ENCODE measurements around the gene MTX1.
A peak's percentile ranks its signal among the peaks of the same experiment; 100 is the strongest.

The MTX1 gene

DNA sequence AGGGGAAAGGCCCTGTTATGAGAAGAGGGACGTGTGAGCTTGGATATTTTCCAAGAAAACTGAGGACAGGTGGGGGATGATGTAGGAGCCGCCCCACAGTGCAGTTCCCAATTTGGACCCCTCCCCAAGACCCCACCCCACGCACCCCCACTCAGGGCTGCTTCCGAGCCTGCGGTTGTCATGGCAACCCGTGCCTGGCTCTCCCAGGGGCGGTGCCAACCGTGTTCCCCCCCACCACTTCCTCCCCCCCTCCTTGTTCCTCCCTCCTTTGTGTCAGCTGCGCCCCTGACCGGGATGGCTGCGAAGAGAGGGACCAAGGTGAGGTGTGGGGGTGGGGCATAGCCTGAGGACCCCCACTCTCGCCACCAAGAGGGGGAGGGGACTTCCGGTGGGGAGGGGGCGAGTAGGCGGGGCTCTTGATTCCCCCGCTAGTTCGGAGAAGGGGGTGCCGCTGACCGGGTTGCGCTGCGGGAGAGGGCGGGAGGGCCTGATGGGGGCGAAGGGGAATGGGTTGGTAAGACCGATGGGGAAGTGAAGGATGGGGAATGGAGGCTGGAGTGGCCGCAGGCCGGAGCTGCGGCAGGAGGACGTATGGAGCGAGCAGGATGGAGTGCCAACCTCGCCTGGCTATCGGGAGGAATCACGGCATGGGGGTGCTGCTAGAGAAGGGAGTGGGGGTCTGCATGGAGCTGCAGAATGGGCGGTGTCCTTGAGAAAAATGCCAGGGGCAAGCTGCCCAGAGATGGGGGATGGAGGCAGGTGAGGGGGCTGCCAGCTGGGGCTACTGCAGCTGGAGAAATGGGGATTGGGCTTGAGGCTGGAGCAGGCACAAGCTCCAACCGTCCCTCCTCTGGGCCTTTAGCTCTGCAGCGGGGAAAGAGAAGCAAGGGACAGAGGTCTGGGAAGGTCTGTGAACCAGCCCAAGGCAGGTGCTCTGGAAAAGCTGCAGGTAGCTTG, 33.9 kb upstream of the MTX1 start:
- DNase-seq (ENCODE audit: low spot score), result peak; percentile 46

DNA sequence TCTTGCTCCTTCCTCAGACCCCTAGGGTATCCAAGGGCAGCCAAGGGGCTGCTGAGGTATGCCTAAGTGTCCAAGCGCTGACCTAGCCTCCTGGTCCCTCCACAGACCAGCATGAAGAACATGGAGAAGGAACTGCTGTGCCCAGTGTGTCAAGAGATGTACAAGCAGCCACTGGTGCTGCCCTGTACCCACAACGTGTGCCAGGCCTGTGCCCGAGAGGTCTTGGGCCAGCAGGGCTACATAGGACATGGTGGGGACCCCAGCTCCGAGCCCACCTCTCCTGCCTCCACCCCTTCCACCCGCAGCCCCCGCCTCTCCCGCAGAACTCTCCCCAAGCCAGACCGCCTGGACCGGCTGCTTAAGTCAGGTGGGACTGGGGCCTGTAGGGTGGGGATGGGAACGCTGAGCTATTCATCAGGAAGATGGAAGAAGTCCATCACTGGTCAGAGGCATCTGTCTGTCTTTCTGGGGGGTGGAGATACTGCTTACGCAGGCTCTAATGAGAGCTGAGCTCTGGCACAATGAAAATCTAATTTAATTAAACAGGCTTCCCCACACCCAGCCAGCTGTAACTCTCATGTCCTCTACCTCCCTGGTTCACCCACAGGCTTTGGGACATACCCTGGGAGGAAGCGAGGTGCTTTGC, 33.1 kb upstream of the MTX1 start:
- DNase-seq (ENCODE audit: low spot score), result no peak

DNA sequence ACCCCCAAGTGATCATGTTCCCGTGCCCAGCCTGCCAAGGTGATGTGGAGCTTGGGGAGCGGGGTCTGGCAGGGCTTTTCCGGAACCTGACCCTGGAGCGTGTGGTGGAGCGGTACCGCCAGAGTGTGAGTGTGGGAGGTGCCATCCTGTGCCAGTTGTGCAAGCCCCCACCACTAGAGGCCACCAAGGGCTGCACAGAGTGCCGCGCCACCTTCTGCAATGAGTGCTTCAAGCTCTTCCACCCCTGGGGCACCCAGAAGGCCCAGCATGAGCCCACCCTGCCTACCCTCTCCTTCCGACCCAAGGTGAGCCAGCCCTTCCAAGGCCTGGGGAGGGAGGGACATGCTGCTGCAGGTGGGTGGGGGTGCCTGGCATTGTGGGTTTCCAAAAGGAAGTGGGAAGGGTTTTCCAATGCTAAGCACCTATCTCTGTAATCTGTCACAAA, 32.5 kb upstream of the MTX1 start:
- DNase-seq (ENCODE audit: low spot score), result no peak

DNA sequence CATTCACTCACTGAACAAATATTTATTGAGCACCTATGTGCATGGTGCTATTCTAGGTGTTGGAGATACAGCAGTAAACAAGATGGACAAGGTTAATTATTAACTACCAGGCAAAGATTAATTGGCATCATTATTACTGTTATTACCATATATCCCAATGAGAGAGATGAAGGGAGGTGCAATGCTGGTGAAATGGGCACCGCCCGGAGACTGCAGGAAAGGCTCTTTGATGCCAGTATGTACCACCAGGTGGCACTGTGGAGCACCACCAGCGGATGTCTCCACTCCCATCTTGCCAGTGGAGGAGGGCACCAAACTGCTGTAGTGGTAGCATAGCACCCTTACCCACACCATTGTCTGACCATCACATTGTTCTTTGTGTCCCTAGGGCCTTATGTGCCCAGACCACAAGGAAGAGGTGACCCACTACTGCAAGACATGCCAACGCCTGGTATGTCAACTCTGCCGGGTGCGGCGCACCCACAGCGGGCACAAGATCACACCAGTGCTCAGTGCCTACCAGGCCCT, 31.9 kb upstream of the MTX1 start:
- DNase-seq (ENCODE audit: low spot score), result peak; percentile 90

DNA sequence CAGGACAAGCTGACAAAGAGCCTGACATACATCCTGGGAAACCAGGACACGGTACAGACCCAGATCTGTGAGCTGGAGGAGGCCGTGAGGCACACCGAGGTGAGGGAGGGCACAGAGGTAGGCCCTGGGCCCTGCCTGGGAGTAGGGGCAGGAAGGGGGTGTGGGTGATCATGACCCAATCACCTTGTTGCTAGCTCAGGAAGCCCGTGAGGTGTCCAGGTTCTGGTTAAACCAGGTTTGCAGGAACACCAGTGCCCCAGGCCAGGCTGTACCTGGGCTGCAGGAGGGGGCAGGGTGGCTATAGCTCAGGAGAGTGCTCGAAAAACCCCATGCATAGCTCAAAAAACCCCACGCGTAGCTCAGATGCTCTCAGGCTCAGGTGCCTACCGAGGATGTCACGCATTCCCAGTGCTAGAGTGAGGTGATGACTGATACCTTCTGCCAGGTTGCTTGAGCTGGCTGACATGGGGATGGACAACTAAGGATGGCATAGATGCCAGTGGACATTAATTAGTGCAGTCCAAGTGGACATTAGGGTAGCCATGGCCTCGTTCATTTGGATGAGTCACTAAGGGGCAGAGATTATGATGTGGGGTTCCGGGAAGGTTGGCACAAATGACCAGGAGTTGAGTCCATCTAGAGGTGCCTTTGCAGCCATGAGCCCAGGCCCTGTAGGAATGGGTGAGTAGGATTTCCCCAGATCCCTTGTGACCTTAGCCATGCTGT, 31.1 kb upstream of the MTX1 start:
- no peak for DNase-seq (ENCODE audit: low spot score)

DNA sequence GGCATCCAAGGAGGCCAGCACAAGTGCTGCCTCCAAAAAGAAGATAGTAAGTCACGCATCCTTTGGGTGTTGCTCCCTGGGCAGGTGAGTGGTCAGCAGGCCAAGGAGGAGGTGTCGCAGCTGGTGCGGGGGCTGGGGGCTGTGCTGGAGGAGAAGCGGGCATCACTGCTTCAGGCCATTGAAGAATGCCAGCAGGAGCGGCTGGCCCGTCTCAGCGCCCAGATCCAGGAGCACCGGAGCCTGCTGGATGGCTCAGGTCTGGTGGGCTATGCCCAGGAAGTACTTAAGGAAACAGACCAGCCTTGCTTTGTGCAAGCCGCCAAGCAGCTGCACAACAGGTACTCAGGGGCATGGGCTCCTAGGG, 30.6 kb upstream of the MTX1 start:
- DNase-seq (ENCODE audit: low spot score), result no peak

DNA sequence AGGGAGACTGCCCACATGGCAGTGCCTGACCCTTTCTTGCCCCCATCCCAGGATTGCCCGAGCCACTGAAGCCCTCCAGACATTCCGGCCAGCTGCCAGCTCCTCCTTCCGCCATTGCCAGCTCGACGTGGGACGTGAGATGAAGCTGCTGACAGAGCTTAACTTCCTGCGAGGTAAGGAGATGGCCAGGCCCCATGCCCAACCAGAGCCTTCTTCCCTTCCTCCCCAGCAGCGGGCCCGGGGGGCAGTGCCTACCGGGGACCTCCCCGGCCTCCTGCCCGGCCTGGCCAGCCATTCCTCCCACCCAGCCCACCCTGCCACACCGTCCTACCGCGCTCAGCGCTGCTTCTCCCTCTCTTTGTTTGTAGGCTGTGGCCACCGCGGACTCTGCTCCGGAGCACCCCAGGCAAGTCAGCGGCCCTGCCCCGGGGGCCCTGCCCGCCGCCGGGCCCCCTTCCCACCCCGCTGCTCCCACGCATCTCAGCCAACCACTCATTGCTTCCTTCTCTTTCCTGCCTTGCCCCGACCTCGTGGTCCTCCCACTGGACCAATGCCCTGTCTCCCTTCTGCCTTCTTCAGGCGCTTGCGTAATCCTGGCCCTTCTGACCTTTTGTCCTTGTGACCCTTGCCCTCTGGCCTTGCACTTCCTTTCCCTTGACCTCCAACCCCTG, 29.9 kb upstream of the MTX1 start:
- no peak for DNase-seq (ENCODE audit: low spot score)

DNA sequence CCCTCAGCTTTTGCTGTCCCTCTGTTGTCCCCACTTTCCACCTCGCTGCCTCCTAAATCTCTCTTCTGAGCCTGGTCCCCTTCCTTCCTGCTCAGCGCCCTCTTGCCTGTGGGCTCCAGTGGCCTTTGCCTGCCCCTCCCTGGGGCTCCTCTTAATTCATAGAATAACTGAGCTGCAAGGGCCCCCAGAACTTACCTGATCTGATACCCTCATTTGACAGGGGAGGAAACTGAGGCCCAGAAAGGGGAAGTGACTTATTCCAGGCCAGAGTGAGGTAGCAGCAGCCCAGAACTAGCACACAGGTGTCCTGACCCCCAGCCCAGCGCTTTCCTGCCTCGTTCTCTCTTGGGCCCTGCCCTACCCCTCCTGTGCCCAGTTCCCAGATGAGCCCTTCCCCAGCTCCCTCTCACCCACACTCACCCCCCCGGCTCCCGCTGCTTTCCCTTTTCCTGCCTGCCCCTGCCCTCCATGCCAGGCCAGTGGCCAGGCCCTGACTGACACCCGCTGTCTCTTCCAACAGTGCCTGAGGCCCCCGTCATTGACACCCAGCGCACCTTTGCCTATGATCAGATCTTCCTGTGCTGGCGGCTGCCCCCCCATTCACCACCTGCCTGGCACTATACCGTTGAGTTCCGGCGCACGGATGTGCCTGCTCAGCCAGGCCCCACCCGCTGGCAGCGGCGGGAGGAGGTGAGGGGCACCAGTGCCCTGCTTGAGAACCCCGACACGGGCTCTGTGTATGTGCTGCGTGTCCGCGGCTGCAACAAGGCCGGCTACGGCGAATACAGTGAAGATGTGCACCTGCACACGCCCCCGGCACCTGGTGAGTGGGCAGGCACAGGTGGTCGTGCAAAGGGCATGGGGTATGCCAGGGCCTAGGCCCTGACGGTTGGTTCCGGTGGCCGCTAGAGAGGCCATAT, 29.1 kb upstream of the MTX1 start:
- DNase-seq (ENCODE audit: low spot score), result no peak

DNA sequence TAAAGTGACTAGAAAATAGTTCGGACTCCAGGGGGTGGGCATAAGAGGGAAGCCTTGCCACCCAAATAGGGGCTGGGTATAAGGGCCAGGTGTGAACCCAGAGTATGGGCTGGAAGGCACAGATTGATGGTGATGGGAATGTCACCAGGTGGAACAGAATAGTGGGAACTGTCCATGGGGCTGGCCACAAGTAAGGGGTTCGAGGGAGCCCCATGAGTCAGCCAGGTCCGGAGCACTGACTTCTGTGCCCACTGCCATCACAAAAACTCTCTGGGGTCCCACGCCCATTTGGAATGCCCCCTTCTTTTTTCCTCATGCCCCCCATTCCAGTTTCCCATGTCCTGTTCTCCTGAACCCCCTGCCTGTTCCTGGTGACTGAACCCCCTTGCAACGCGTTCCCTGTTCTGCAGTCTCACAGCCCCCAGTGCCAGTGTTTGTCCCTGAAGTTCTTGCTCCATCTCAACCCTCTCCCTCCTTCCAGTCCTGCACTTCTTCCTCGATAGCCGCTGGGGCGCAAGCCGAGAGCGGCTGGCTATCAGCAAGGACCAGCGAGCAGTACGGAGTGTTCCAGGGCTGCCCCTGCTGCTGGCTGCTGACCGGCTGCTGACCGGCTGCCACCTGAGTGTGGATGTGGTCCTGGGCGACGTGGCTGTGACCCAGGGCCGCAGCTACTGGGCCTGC, 27.0 kb upstream of the MTX1 start:
- no peak for DNase-seq (ENCODE audit: low spot score)

DNA sequence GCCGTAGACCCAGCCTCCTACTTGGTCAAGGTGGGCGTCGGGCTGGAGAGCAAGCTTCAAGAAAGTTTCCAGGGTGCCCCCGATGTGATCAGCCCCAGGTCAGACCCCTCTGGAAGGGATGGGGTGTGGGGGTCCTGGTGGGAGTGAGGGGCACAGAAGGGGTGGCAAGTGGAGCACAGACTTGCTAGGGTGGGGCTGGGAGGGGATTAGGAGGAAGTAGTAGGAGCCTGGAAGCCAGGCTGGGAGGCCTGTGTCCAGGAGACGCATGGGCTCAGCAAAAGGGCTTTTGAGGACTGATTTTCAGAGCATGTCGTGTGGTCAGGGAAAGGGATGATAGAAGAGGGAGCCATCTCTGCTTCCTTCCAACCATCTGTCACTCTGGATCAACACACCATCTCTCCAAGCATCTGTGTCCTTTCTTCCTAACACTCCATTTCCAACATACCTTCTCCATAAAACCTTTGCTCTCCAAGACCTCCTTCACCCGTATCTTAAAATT, 26.4 kb upstream of the MTX1 start:
- no peak for DNase-seq (ENCODE audit: low spot score)

DNA sequence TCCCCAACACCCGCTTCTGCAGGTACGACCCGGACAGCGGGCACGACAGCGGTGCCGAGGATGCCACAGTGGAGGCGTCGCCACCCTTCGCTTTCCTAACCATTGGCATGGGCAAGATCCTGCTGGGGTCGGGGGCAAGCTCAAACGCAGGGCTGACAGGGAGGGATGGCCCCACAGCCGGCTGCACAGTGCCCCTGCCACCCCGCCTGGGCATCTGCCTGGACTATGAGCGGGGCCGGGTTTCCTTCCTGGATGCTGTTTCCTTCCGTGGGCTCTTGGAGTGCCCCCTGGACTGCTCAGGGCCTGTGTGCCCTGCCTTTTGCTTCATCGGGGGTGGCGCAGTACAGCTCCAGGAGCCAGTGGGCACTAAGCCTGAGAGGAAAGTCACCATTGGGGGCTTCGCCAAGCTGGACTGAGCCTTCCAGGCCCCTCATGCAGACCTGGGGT, 24.7 kb upstream of the MTX1 start:
- DNase-seq (ENCODE audit: low spot score), result no peak

DNA sequence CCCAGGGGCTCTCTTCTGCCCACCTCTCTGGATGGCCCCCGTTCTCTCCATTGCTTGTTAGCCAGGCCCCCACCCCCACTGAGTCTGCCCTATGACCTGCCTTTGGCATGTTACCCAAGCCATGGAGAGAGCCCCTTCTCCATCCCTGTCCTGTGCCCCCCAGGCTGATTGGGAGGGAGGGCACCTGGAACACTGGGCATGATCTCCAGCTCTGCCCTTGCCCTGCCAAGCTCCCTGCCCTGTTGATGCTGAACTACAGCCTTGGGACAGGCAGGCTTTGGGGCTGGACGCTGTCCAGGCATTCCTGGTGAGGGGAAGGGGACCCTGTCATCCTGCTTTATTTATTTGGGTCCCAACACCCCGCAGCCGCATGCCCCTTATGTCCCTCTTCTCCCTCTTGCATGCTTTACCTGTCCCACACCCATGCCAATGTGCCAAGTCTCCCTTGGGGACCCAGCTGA, 24.1 kb upstream of the MTX1 start:
- no peak for DNase-seq (ENCODE audit: low spot score)

DNA sequence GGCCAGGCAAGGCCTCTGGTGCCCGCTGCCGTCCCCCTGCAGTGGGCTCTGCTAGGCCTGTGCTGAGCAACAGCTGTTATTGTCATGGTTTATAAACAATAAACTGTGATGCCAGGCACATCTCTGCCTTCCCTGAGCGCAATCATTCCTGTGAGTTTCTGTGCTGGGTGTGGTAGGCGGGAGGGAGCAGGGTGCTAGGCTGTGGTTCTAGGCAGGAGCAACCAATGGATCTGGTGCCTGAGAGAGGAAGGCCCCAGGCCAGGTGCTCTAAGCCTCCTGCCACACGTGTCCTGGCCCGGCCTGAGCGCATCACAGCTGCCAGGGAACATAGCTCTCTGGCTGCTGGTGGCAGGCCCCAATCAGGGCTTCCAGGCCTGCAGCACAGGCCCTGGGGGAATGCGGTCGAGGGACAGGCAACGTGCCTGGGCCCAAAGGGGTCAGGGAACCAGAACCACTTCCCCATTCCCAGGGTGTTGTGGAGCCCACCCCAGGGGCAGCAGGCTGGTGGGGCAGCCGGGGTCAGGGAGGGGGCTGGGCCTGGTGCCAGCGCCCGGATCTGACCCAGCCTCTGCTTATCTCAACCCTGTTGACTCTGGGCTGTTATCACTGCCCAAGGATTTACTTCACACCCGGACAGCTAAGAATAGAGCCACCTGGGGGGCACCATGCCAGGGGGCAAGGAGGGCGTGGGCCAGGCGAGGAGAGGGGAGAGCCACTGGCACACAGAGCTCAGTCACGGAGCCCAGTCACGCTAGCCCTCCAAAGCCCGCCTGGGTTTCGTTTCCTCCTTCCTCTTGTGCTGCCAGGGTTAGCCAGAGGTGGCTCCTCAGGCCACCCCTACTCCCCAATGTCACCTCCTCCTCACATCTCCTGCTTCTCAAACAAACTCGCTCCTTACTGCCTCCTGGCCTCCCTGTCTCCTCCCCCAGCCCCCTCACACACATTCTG, 23.4 kb upstream of the MTX1 start:
- peak; percentile 84 for DNase-seq (ENCODE audit: low spot score)

DNA sequence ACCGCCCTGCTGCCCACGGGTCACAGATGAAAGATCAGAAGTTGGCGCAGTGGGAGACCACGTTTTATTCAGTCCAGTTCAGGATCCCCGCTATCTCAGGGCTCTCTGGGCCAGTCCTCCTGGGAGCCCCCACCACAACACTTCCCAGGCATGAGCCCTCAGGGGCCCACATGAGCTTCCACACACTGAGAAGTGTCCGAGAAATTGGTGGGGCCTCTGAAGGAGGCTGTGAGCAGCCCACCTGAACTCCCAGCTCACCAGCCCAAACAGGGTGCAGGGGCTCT, 22.8 kb upstream of the MTX1 start:
- no peak for DNase-seq (ENCODE audit: low spot score)

DNA sequence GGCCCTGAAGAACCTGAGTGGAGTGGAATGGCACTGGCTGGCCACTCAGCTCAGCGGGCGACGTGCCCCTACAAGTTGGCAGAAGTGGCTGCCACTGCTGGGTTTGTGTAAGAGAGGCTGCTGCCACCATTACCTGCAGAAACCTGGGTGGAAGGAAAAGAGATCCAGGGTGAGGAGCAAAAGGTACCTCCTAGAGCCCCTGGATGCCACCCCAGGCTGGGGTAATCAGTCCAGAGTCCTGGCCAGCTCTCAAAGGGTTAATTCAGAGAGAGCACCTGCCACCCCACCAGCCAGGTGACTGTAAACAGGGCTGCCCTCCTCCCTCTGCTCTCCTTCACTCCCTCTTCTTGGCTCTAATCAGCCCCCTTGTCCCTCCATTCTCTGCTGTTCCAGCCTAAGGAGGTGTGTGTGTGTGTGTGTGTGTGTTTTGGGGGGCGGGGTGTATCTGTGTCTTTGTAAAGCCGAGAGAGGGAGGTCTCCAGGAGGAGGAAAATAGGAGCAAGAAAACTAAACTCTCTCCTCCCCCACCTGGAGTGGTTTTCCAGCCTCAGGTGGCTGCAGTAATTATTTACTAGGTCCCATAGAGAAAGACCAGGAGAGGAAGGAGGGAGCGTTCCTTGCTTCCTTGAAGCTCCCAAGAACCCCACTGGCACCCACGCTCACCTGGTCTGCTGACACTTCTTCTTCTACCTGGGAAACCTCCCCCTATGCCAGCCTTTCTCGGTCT, 22.3 kb upstream of the MTX1 start:
- no peak for DNase-seq (ENCODE audit: low spot score)

DNA sequence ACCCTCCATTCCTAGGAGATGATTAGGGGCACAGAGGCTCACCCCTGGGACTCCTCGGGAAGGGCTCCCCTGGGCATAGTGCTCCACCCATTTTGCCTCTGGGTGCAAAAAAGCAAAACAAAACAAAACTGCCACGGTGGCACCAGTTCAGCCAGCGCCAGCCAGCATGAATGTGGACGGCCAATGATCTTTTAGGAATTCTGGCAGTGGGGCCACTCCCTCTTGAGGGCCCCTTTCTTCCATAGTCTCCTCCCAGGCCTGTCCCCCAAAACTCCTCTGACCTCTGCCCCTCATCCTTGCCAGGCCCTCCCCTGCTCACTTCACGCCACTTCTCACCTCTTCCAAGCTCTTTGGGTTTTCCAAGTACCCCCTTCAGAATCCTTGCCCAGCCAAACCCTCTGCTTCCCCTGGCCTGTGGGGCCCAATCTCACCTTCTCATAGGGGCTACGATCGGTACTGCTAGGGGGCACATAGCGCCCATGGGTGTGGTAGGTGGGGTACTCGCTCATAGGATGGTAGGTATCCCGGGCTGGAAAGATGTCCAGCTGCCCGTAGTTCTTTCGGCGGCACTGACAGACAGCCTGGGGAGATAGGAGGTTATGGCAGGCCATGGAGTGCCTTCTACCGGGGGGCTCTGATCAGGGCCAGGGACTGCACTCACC, 21.6 kb upstream of the MTX1 start:
- DNase-seq (ENCODE audit: low spot score), result no peak

DNA sequence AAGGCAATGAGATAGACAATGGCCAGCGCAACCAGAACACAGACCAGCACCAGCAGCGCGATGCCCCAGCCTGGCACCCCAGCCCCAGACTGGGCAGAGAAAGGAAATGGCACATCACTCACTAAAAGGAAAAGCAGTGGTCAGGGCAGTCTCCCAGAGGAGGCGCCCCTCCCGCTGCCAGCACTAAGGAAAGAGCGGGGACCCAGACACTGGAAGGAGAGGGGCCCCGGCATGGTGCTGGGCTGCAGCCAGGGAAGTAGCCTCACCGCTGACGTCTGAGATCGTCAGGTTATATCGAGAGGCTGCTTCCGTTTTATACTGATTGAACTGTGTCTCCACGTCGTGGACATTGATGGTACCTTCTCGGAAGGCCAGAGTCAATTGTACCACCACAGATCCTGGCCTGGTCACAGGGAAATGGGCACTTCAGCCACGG, 21.0 kb upstream of the MTX1 start:
- DNase-seq (ENCODE audit: low spot score), result no peak

DNA sequence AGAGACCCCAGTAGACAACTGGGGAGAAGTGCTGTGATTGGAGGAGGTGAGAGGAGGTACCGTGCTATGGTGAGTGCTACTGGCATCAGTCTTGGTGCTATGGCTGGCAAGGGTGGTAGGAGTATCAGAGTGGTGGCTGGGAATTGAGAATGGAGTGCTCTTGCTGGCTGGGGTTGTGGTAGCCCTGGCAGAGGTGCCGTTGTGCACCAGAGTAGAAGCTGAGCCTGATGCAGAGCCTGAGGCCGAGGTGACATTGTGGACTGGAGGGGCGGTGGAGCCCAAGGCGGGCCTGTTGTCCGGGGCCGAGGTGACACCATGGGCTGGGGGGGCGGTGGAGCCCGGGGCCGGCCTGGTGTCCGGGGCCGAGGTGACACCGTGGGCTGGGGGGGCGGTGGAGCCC, 20.2 kb upstream of the MTX1 start:
- DNase-seq (ENCODE audit: low spot score), result no peak

Data from germinal center (tissue), 1 donor.